Medulla oblongata (tissue), 1 donor: Measurements from ENCODE around the gene TLK1.

Experiments
- DNase-seq: peaks from one replicate; pipeline ENCODE4 v3.0.0-alpha.2; 2015; ENCODE audit errors: extremely low spot score

The TLK1 gene

GRCh38 chr2:170967553-170967952 is 193.1 kb downstream of the TLK1 start:
- DNase-seq = no peak

GRCh38 chr2:170966648-170967396 is 193.9 kb downstream of the TLK1 start:
- DNase-seq = no peak

- DNase-seq = no peak
Measured at GRCh38 chr2:170965446-170966225, 195.1 kb downstream of the TLK1 start.

- no peak for DNase-seq
Measured at GRCh38 chr2:170963386-170963785, 197.3 kb downstream of the TLK1 start.

- DNase-seq = no peak
Measured at GRCh38 chr2:170953941-170954340, 206.8 kb downstream of the TLK1 start.

GRCh38 chr2:170950221-170950761 is 210.4 kb downstream of the TLK1 start:
- no peak for DNase-seq

GRCh38 chr2:170949415-170949814 is 211.3 kb downstream of the TLK1 start:
- no peak for DNase-seq

GRCh38 chr2:170944545-170944944 is 216.1 kb downstream of the TLK1 start:
- DNase-seq = no peak

- DNase-seq = no peak
Measured at GRCh38 chr2:170943596-170943995, 217.1 kb downstream of the TLK1 start.

GRCh38 chr2:170943041-170943440 is 217.7 kb downstream of the TLK1 start:
- DNase-seq = no peak

GRCh38 chr2:170942615-170943014 is 218.1 kb downstream of the TLK1 start:
- DNase-seq = no peak
